Raji (cell line): ENCODE measurements around the gene POLR2F.

Experiments used
- POLR2A ChIP-seq: IDR thresholded peaks from 2 replicates; pipeline ENCODE4 v1.6.1; 2011; ENCODE audit warnings: low read depth, low read length, control low read depth; ENCODE audit not compliant: insufficient read depth

POLR2F gene

DNA sequence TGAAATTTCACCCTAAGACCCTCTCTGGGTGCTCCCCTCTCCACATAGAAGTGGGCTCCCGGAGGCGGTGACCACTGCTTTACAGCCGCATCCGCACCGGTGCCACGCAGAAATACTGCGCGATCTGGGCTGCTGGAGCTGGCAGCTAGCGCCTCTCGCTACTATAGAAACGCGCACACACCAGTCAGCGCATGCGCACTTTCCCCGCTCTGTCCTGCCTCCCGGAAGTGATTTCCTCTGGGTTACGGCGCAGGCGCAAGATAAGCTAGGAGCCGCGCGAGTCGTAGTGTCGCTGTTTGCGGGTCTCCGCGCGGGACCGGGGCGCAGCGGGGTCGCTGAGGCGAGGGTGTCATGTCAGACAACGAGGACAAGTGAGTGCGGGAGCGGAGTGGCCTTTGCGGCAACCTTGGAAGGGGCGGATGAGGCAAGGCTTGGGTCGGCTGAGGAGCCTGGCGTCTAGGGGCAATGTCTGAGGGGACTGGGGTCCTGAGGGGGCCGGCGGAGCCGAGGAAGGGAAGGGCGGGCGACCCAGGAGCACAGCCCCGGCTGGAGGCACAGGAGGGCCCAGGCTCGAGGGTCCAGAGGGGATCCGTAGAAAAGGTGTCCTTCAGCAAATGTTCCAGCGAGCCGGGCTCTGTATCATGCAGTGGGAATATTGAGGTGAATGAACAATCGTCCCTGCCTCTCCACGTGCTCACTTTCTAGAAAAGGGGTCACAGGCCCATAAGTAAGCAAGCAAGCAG, at the start of gene POLR2F, which contains the start of gene C22orf23:
Gene POLR2F, plus strand, starts transcription at position 263 of the 743 bp plus-strand sequence. Its CDS starts 89 bp downstream, at position 352.
Gene C22orf23, minus strand, starts transcription at position 165 of the 743 bp plus-strand sequence. CDS start 452 bp downstream, outside the sequence.
- peak; percentile 95 for TF ChIP-seq POLR2A

DNA sequence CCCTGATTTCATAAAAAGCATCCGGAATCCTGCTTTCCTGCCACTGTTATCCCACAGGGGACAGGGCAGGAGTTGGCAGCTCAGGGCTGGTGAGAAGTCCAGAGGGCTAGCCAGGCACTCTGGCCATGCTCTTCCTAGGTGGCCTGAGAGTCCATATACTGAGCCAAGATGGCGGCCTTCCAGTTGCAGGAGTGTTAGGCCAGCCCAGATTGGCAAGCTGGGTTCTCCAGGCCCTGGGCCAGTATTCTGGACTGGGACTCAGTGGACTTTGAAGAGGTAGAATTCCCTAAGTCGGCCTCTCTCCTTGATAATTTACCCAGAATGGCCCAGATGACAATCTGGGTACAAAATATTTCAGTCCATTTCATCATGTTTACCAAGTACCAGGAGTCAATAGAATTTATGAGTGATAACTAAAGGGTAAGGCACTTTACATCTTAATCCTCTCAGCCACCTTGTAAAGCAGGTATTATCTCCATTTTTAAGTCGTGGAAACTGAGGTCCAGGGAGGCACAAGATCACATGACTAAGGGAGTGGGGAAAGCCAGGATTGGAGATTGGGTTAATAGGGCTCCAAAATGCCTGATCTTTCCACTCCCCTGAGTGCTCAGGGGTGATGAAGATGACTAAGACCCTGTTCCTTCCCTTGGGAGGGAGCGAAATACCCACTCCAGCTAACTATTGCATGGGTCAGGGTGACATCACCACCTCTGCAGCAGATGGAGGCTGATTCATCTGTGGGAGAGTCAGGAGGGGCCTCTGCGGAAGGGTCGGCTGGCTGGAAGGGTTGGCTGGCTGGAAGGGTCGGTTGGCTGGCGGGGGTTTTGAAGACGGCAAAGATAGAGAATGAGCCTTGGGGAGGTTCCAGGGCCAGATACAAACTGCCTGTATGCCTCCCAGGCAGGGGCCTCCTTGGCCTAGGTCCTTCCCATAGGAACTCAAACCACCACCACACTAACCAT, 48.6 kb upstream of the POLR2F start:
- TF ChIP-seq POLR2A, result no peak

GRCh38 chr22:37905534-37906363, 47.8 kb upstream of the POLR2F start, which contains the start of gene MICALL1:
Gene MICALL1 (plus strand): TSS chr22:37906297. CDS start chr22:37906423, 126 bp downstream.
- TF ChIP-seq POLR2A, result no peak; the same call in 1 of the 2 replicates

DNA sequence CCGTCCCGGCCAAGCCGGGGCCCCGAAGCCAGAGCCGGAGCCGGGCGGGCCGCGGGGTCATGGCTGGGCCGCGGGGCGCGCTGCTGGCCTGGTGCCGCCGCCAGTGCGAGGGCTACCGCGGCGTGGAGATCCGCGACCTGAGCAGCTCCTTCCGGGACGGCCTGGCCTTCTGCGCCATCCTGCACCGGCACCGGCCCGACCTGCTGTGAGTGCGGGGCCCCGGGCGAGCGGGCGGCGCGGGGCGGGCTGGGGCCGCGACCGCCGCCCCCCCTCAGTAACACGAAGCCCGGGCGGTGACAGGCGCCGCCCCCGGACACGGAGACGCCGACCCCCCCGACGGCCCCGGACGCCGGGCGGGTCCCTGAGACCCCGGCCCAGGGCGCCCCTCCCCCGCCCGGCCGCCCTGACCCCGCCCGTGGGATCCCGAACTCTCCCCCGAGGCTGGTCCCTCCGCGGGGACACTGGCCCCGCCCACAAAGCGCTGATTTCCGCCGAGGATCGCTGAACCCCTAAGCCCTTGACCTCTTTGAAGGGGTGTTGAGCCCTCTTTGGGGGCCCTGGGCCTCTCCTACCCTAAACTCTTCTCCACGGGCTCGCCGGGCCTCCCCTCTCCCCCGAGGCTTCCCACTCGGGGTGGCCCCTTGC, 47.0 kb upstream of the POLR2F start:
- TF ChIP-seq POLR2A, result peak; percentile 52; the same call in 1 of the 2 replicates

GRCh38 chr22:37907036-37907954, 46.2 kb upstream of the POLR2F start:
- no peak for TF ChIP-seq POLR2A

DNA sequence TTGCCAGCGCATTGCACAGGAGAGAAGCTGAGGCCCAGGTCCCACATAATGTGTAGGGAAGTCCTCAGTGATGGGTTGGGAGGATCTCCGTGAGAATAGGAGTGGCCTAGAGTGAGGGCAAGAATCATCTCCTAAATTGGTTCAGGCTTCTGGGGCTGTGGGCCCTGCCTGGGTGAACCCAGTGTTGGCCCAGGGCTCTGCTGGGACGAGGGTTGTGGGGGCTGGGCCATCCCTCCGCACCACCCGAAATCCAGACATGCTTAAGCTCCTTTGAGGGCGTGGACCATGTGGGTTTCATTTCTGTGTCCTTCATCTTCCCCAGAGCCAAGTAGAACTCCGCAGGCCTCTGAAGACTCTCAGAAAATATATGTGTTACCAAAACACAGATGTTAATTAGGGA, 43.7 kb upstream of the POLR2F start:
- TF ChIP-seq POLR2A, result no peak

GRCh38 chr22:37910890-37911672, 42.4 kb upstream of the POLR2F start:
- no peak for TF ChIP-seq POLR2A

DNA sequence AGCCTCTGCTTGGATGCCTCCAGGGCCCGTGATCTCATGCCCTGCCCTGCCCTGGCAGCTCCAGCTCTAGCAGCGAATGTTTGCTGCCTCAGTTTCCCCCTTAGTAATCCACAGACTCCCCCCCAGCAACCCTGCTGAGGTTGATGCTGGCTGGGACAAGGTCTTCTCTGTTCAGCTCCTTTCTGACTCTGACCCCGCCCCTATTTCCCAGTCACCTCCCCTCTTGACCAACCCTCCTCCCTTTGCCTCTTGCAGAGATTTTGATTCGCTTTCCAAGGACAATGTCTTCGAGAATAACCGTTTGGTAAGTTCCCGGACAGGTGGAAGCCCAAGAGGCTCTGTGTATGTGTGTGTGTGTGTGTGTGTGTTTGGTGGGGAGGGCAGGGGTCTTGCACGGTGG, 41.8 kb upstream of the POLR2F start:
- no peak for TF ChIP-seq POLR2A

DNA sequence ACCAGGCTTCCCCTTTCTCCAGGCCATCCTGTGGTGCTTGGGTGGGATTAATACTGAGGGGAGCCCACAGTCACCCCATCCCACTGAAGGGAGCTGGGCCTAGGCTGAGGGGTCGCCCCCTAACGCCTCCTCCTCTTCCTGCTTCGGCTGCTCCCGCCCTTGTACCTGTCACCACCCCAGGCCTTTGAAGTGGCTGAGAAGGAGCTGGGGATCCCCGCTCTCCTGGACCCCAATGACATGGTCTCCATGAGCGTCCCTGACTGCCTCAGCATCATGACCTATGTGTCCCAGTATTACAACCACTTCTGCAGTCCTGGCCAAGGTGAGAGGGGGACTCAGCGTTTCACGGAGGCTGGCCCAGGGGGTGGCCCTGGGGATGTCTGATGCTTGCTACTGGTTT, 41.3 kb upstream of the POLR2F start:
- no peak for TF ChIP-seq POLR2A

GRCh38 chr22:37913233-37913721, 40.2 kb upstream of the POLR2F start:
- TF ChIP-seq POLR2A, result no peak

- TF ChIP-seq POLR2A, result no peak
Measured at GRCh38 chr22:37916311-37916710, 37.2 kb upstream of the POLR2F start.

DNA sequence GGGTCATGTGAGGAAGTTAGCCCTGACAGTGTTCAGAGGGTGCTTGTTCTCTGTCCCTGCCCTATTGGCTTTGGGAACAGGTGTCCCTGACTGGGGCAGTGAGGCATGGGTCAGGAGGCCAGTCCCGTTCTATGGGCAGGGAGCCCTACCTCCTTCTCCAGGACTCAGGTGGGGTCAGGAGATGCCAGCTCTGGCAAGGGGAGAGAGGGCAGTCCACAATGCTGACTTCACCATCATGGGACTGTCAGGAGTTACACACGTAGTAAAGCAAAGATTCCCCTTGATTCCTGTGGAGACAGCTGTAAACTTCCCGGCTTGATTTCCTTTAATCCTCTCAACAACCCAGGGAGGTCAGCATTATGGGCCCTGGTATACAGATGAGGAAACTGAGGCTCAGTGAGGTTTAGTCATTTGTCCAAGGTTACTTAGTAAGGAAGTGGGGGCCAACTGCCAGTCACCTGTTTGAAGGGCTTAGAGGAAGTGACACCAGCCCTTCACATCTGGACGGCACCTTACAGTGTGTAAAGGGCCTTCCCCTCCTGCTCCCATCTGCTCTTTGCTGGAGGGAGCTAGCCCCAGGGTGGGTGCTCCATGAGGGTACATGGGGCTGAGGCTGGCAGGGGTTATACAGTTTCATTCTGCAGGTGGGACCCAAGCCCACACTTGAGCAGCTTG, 35.5 kb upstream of the POLR2F start:
- TF ChIP-seq POLR2A, result no peak
